ENCODE data around the gene PPP1CC.

Gene PPP1CC

GRCh38 chr12:110683888-110684287, 58.8 kb downstream of the PPP1CC start:
- DNase-seq, result no peak

- DNase-seq, result no peak
These were observed 62.7 kb downstream of the PPP1CC start for GRCh38 chr12:110680032-110680431.

GRCh38 chr12:110679201-110679600, 63.5 kb downstream of the PPP1CC start:
- DNase-seq, result no peak

GRCh38 chr12:110677982-110678381, 64.7 kb downstream of the PPP1CC start:
- DNase-seq, result no peak

- no peak for DNase-seq
These were observed 65.3 kb downstream of the PPP1CC start for GRCh38 chr12:110677206-110677911.

- DNase-seq, result no peak
These were observed 66.5 kb downstream of the PPP1CC start for GRCh38 chr12:110676171-110676570.

GRCh38 chr12:110670161-110670701, 72.5 kb downstream of the PPP1CC start:
- no peak for DNase-seq
